DND-41 (cell line): ENCODE results near the gene MDM2.

ENCODE experiments used
- EZH2 ChIP-seq: IDR thresholded peaks from 3 replicates; pipeline ENCODE4 v1.6.1; 2012; ENCODE audit warnings: borderline replicate concordance, low read depth, mild to moderate bottlenecking, moderate library complexity, low read length, inconsistent platforms; ENCODE audit not compliant: severe bottlenecking
- TF ChIP-seq, protein P1 (sequence below): IDR thresholded peaks from 2 replicates; pipeline ENCODE4 v1.5.1; 2012; ENCODE audit warnings: borderline replicate concordance, low read length, moderate library complexity, mild to moderate bottlenecking; ENCODE audit not compliant: poor library complexity, severe bottlenecking; ENCODE audit errors: extremely low read depth

DNA sequence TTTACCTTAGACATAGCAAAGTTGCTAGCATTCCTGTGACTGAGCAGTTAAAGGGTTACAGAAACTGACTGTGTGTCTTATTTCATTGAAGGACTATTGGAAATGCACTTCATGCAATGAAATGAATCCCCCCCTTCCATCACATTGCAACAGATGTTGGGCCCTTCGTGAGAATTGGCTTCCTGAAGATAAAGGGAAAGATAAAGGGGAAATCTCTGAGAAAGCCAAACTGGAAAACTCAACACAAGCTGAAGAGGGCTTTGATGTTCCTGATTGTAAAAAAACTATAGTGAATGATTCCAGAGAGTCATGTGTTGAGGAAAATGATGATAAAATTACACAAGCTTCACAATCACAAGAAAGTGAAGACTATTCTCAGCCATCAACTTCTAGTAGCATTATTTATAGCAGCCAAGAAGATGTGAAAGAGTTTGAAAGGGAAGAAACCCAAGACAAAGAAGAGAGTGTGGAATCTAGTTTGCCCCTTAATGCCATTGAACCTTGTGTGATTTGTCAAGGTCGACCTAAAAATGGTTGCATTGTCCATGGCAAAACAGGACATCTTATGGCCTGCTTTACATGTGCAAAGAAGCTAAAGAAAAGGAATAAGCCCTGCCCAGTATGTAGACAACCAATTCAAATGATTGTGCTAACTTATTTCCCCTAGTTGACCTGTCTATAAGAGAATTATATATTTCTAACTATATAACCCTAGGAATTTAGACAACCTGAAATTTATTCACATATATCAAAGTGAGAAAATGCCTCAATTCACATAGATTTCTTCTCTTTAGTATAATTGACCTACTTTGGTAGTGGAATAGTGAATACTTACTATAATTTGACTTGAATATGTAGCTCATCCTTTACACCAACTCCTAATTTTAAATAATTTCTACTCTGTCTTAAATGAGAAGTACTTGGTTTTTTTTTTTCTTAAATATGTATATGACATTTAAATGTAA, 31.5 kb downstream of the MDM2 start:
- TF ChIP-seq, protein P1, sequence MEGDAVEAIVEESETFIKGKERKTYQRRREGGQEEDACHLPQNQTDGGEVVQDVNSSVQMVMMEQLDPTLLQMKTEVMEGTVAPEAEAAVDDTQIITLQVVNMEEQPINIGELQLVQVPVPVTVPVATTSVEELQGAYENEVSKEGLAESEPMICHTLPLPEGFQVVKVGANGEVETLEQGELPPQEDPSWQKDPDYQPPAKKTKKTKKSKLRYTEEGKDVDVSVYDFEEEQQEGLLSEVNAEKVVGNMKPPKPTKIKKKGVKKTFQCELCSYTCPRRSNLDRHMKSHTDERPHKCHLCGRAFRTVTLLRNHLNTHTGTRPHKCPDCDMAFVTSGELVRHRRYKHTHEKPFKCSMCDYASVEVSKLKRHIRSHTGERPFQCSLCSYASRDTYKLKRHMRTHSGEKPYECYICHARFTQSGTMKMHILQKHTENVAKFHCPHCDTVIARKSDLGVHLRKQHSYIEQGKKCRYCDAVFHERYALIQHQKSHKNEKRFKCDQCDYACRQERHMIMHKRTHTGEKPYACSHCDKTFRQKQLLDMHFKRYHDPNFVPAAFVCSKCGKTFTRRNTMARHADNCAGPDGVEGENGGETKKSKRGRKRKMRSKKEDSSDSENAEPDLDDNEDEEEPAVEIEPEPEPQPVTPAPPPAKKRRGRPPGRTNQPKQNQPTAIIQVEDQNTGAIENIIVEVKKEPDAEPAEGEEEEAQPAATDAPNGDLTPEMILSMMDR: no peak
- TF ChIP-seq EZH2: no peak
